Posterior vena cava (tissue), 2 donors: ENCODE measurements around the gene PKD1. TPM values are rescaled to one million over a fixed set of nuclear protein-coding genes. Genes with fewer than 3 reads are reported as not detected.
A peak's percentile ranks its signal among the peaks of the same experiment; 100 is the strongest.
"Not testable (repeated sequence)": the region's sequence is repeated elsewhere in the genome, so short reads cannot be mapped to it uniquely, and the experiment has no call there.

Source experiments
- DNase-seq: peaks from one replicate; pipeline ENCODE4 v3.0.0-alpha.2; 2020; ENCODE audit warnings: low spot score
- intact Hi-C, 2 donors: fragments of 100-400 bp; cut with DNase I; formaldehyde crosslinking; loops; one replicate each; pipeline versions ENCODE4 v1.14.1 to v1.14.2; 2022 to 2023
- total RNA-seq, 2 donors: library from RNA; stranded (reverse); fragmentation: NEBNext Ultra II Directional; extraction: Animal tissue kit (Norgen Biotek cat#: 25700); gene quantifications; one replicate each; pipeline ENCODE4 v1.2.1, GENCODE V29; 2021
- donor health status: DM: yes; HTN: yes; CAD: no.
- donor health status: DM: yes; HTN: yes; CAD: no.

Gene PKD1
- total RNA-seq, 2 donors from 2014 or later, result 177 to 181 TPM

DNA sequence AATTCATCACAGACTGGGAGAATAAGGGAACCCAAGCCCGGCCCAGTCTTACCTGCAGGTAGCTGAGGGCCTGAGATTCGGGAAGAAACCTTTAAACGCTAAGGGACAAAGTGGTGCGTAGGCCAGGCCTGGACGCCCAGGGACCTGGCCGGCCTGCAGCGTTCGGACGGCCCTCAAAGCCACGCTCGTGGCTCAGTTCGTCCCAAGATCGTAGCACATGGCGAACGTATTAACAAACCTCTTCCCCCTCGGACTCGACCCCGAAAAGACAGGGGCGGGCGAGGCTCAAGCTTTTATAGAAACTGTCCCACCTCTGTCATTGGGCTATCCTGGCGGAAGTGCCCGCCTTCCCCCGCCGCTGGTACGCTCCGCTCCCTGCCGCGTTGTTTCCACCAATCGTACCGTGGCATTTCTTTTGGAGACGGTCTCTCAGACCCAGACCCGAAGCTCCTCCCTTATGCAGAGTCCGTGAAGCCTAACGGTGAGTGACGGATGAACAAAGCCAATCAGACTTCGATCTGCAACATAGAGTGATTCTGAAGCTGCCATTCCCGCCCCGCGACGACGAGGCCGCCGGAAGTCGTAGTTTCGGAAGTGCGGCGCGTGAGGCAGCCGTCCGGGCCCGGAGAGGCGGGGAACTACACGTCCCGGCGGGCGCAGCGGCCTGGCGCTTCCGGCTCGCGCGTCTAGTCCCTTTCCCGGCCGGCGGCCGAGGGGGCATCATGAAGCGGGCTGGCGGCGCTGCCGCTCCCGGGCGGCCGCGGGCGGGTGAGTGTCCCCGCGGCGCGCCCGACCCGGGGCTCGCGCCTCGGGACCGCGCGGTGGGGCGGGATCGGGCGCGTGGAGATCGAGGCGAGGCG lies 19.6 kb upstream of the PKD1 start, which contains the start of gene TRAF7:
TRAF7 (plus strand) TSS at position 692 of the 860 bp plus-strand sequence. CDS start 8,139 bp downstream, outside the sequence.
- peak; percentile 100 for DNase-seq
- intact Hi-C loops, result no loop called here

DNA sequence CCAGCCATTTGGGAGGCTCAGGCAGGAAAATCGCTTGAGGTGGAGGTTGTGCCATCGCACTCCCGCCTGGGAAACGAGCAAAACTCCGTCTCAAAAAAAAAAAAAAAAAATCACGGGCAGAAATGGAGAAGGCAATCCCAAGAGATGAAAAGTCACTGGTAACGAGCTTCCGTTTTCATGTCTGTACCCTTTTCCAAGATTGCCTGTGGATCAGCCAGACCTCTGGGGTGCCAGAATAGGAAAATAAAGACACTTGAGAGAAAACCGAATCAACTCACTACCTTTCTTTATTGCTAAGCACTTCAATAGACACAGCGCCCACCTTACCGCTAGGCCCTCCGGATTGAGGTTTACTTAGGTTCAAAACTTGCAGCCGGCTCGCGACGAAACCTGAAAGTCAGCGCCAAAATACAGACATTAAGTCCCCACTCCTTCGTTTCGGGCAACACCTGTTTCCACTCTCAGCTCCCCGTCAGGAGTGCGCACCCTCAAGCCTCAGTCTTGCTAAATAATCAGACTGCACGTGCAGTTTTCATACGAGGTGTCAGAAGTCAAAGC lies 18.9 kb upstream of the PKD1 start:
- intact Hi-C loops, result loop anchor here in 1 of 2 donors (5.0 kb wide), 1 partner anchor 137 kb away; the partner anchor contains the start of gene NPW
- no peak for DNase-seq

DNA sequence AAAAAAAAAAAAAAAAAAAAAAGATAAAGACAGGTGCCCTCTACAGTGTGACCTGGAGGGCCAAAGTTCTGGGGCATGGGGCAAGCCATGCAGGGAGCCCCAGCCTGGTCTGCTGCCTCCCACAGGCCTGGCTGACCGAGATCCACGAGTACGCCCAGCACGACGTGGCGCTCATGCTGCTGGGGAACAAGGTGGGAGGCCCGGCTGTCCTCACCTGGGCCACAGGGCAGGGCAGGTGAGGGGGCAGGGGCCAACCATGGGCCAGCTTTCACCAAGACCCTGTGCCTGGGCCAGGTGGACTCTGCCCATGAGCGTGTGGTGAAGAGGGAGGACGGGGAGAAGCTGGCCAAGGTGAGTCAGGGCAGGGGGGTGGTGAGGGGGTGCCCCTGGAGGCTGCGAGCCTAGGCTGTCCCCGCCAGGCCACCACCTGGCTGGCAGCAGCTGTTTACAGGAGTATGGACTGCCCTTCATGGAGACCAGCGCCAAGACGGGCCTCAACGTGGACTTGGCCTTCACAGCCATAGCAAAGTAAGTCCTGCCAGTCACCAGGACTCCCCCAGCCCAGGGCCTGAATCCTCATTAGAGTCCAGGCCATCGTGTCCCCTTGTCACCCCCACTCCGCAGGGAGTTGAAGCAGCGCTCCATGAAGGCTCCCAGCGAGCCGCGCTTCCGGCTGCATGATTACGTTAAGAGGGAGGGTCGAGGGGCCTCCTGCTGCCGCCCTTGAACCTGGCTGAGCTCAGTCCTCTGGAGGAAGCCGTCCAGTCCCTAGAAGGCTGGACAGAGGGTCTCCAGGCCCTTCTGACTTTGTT lies 17.2 kb upstream of the PKD1 start:
- intact Hi-C loops, result loop anchor here in 1 of 2 donors (5.0 kb wide), 1 partner anchor 136 kb away; the partner anchor contains the start of gene NPW
- DNase-seq, result no peak

DNA sequence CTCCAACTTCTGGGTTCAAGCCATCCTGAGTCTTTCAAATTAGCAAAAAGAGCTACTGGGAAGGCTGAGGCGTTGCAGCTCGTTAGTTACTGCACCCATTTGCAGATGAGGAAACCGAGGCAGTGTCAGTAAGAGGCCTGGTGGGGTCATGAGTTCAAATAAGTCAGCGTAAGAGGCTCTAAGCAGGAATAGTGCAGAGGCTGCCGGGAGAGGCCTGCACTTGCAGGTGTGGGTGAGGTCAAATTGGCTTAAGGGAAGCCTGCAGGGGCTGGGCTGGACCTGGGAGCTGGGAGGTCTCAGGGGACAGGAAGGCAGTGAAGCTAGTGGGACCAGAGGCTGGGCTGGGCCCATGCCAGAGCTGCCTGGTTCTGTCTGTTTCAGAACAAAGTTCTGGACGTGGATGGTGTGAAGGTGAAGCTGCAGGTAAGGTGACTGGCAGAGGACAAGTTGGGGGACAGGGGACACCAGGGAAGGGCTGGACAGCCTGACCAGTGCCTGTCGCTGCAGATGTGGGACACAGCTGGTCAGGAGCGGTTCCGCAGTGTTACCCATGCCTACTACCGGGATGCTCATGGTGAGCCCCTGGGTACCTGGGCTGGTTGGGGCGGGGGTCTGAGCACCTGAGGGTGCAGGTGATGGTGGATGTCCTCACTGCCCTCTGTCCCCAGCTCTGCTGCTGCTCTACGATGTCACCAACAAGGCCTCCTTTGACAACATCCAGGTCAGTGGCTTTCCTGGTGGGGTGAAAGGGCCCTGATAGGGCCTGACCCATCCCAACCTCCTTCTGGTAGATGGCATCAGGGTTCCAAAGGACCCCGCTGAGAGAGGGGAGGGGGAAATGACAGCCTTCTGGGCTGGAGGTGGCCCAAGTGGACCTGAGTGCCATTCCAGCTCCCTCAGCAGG lies 15.7 kb upstream of the PKD1 start:
- no peak for DNase-seq
- intact Hi-C loops, result loop anchor here in 1 of 2 donors (5.0 kb wide), 1 partner anchor 134 kb away; the partner anchor contains the start of gene NPW

DNA sequence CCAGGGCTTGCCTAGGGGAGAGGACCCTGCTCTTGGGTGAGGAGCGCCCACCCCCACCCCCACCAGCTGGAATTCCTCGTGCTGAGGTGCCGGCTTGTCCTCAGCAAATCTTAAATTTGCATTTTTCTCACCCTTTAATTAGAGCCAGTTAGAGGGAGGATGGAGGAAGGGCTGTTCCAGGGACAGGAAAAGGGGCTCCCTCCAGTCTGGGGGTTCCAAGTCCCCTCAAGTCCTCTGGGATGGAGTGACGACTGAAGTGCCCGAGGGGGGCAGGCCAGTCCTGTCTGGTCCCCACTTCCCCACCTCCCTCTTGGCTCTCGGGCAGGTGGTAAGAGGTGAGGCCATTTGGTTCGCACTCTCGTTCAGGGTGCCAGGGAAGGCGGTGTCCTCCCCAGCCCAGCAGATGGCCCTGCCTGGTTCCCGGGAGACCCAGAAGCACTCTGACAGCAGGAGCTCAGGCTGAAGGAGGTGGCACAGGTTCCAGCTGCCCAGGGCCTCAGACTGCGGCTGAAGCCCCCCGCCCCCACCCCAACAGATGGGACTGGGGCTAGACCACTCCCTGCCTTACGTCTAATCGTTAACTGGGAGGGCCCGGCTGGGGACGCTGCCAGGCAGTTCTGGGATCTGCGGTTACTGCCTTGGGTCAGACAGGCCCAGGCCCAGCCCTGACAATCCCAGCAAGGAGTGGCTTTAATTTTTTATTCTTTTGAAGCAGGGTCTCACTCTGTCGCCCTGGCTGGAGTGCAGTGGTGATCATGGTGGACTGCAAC lies 14.9 kb upstream of the PKD1 start:
- intact Hi-C loops, result loop anchor here in 1 of 2 donors (5.0 kb wide), 1 partner anchor 133 kb away; the partner anchor contains the start of gene NPW
- DNase-seq, result no peak

DNA sequence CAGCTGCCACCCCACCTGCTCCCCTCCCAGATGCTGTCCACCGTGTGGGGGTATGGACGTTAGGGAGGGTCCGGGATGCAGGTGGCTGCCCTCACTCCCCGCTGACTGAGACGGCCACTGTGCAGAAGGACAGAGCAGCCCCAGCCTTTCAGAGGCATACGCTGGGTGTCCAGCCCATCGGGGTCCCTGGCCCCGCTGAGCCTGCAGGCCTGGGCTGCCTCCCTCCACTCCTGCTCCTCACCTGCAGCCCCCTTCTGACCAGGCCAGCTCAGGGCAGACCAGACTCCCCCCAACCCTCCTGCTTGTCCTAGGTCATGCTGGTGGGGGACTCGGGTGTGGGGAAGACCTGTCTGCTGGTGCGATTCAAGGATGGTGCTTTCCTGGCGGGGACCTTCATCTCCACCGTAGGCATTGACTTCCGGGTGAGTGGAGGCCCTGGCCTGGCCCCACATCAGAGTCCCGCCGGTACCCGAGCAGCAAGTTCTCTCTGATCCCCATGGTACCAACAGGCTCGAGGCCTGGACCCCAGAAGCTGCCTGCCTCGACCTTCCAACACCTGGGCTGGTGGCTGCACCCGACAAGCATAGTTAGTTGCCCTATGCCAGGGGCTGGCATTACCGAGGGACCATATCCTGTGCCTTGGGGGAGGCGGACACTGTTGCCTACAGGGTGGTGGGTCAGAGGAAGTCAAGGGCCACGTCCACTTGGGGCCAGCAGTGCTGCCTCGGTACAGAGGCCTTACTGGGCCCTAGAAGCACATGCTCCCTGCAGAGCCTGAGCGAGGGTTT lies 14.1 kb upstream of the PKD1 start:
- DNase-seq, result no peak
- intact Hi-C loops, result loop anchor here (5.0 kb wide), 2 partner anchors 128 to 133 kb away; partner anchors contain the start of gene NPW (in 1 of the 2)

DNA sequence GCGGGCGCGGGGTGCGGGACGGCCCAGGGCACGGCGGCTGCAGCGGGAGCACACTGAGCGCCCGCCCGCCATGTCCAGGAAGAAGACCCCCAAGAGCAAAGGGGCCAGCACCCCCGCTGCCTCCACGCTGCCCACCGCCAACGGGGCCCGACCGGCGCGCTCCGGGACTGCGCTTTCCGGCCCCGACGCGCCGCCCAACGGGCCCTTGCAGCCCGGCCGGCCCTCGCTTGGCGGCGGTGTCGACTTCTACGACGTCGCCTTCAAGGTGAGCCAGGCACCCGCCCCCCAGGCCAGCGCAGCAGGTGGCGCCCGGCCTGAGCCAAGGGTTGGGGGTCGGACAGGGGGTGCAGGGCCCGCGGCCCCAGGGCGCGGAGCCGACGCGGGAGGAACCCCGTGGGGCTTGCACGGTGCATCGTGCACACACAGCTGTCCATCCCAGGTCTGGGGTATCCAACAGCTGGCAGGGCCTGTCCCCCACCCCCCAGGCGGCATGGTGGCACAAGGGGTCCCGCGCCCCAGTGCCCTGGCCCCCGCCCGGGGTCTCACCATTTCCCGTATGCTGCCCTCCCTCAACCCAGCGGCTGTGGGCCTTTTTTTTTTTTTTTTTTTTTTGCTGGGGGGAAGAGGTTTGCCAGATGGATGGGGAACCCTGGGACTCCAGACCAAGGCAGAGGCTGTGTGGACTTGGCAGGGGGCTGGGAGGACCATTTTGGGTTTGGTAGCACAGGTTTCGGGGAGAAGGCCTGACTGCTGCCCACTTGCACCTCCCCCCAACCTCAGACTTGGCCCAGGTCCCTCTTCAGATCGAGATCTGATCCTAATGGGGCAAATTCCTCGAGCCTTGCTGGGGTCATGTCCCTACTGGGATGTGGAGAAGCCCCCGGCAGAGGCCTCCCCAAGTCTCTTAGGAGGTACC lies 13.3 kb upstream of the PKD1 start:
- intact Hi-C loops, result loop anchor here in 1 of 2 donors (5.0 kb wide), 1 partner anchor 127 kb away; no protein-coding TSS in a partner anchor
- DNase-seq, result no peak

DNA sequence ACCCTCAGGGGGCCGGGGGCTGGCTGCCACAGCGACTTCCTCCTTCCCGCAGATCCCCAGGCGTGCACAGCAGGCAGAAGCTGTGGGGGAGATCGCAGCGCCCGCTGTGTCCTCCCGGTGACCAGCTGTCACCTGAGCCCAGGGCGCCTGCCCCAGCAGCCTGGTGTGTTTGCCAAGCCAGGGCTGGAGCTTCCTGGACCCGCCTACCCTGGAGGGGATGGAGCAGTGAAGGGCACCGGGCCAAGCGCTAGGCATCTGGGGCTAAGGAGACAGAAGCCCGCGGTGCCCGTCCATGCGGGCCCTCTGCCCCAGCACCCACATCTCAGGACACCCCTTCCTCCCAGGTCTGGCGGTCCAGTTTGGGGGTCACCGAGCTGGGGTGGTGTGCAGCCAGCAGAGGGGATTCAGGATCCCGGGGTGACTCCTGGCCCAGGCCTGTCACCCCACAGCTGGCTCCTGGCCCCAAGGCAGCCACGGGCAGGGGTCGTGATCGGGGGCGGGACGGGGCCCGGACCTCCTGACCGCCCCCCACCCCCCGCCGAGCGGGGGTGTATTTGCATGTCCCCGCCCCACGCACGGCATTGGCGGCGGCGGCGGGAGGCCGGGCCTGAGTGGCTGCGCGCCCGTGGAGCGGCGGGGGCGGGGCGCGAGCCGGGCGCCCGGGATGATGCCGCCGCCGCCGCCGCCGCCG lies 12.4 kb upstream of the PKD1 start, which contains the start of gene RAB26:
RAB26 (plus strand) TSS at position 645 of the 691 bp plus-strand sequence. CDS start 159 bp downstream, outside the sequence.
- peak; percentile 85 for DNase-seq

DNA sequence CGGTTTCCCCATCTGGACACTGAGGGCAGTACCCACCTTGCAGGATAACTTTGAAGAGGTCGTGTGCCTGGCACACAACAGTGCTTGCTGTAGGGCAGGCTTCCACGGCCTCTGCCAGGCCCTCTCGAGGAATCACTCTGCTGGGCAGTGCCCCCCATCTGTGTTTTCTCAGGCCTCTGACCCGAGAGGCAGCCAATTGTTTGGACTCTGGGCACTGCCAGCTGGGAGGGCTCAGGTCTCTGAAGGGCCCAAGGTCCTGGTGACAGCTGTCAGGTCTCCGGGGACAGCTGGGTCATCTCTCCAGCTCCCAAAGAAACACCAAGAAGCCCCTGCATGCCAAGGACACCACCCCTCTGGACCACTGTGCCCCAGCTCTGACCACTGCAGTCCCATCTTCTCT lies 11.7 kb upstream of the PKD1 start:
- DNase-seq, result no peak
- intact Hi-C loops, result loop anchor here in 1 of 2 donors (5.0 kb wide), 1 partner anchor 125 kb away; no protein-coding TSS in a partner anchor

More for the DNA sequence above, 12.4 kb upstream of the PKD1 start, which contains the start of gene RAB26:
- intact Hi-C loops, result loop anchor here in 1 of 2 donors (5.0 kb wide), 1 partner anchor 126 kb away; no protein-coding TSS in a partner anchor

DNA sequence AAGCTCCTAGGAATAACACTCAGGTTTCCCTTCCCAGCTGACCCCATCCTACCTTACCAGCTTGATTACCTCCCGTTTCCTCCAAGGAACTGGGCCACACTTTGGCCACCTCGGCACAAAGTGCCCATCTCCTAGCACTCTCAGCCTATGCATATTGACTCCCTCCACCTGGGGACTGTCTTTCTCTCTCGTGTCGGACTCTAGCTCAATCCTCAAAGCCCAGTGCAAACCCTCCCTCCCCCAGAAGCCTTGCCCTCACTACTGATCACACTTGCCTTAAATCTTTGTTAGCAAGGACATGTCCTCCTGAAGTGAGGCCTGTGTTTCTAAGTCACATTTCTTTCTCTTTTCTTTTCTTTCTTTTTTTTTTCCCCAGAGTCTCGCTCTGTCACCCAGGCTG lies 10.1 kb upstream of the PKD1 start:
- DNase-seq, result no peak
- intact Hi-C loops, result loop anchor here in 1 of 2 donors (5.0 kb wide), 1 partner anchor 124 kb away; no protein-coding TSS in a partner anchor

DNA sequence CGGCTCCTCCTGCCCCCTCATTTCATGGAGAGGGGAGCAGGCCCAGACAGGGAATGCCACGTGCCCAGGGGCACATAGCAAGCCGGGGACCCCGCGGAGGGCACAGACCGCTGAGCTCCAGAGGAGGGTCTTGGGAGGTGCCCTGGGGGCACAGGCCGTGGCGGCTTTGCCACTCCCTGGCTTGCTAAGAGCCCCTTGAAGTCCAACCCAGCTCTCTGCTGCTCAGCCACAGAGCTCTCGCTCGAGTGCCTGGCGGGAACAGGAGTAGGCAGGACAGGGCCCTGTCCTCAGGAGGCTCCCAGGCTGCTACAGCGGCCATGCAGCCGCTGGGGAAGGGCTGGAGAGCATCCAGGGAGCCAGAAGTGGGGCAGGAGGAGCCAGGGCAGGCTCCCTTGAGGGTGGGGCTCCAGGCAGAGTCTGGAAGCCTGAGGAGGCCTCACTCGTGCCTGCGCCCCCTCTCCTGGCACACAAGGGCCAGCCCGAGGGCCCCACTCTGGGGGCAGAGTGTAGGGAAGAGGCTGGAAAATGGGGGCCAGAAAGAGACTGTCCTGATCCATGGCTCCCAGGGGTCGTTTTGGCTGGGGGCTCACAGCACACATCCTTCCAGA lies 8.3 kb upstream of the PKD1 start:
- no peak for DNase-seq
- intact Hi-C loops, result no loop called here

DNA sequence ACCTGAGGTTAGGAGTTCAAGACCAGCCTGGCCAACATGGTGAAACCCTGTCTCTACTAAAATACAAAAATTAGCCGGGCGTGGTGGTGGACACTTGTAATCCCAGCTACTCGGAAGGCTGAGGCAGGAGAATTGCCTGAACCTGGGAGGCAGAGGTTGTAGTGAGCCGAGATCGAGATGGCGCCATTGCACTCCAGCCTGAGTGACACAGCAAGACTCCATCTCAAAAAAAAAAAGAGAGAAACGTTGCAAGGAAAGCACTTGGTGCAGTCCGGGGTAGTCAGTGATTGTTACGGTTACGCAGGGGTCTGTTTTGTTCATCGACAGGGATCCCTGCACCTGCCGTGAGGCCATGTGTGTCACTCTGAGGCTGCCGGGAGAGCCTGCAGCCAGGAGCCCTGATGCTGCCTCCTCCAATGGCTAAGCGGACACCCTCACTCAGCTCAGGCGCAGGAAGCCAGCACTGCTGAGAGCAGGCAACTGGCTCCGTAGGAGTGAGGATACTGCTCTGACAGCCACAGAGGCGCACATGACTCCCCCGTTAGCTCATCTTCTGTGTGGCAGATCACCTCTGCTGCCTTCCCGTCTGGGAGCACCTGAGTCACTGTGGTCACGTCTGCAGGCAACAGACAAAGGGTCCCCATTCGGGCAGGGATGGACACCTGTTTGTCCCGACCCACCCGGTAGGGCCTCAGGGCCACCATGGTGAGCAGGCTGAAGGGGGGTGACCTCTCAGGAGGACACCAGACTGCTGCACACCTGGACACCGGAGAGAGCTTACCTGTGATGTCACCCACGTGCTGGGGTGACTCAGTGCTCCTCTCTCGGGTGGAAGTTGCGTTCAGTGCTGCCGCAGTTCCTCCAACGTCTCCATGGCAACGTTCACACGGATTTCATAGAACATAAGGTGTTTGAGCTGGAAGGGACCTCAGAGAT lies 7.5 kb upstream of the PKD1 start:
- intact Hi-C loops, result no loop called here
- DNase-seq, result no peak

DNA sequence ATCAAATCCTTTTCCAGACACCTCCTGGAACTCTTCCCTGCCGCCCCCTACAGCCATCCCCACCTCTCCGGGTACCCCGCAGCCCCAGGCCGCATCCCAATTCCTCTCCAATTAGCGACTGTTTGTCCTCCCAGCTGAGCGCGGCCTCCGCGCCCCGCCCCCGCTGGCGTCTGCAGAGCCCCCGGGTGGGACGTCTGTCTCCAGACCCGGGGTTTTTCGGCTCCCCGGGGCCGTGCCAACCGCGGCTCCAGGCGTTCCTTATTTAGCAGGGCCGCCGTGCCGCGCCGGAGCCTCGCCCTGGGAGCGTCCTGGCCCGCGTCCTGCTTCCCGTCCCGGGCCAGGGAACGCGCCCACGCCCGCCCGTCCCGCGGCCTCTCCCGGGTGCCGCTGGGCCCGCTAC lies 627 bp downstream of the PKD1 start:
- intact Hi-C loops, result not testable (repeated sequence)

More for the DNA sequence above, 627 bp downstream of the PKD1 start:
- DNase-seq, result peak; percentile 86
